ENCODE results near the gene ABR. TPM values are rescaled to one million over a fixed set of nuclear protein-coding genes. Genes with fewer than 3 reads are reported as not detected.
A peak's percentile ranks its signal among the peaks of the same experiment; 100 is the strongest.

Gene ABR
- total RNA-seq, 2 donors from 2014 or later = 243 to 326 TPM

GRCh38 chr17:1006054-1006453, 173.7 kb downstream of the ABR start:
- intact Hi-C loops (cut with DNase I) = loop anchor here (5.0 kb wide), 1 partner anchor 51 kb away; no protein-coding TSS in a partner anchor
- DNase-seq = peak; percentile 71
- H3K4me1 ChIP-seq = no peaks in the 10 kb centered on the region
- H3K27ac ChIP-seq = peak overlapping the region; percentile 30
- no peaks in the 10 kb centered on the region for H3K27me3 ChIP-seq
- peaks cover 20% of the 10 kb centered on the region for H3K36me3 ChIP-seq
- peak overlapping the region in 1 of 2 donors; percentile 67 for H3K9ac ChIP-seq (ENCODE audit: low read depth in 2 of 2, low read length in 2 of 2)
- no peak overlapping the region for H3K4me3 ChIP-seq
- TF ChIP-seq, protein P1, sequence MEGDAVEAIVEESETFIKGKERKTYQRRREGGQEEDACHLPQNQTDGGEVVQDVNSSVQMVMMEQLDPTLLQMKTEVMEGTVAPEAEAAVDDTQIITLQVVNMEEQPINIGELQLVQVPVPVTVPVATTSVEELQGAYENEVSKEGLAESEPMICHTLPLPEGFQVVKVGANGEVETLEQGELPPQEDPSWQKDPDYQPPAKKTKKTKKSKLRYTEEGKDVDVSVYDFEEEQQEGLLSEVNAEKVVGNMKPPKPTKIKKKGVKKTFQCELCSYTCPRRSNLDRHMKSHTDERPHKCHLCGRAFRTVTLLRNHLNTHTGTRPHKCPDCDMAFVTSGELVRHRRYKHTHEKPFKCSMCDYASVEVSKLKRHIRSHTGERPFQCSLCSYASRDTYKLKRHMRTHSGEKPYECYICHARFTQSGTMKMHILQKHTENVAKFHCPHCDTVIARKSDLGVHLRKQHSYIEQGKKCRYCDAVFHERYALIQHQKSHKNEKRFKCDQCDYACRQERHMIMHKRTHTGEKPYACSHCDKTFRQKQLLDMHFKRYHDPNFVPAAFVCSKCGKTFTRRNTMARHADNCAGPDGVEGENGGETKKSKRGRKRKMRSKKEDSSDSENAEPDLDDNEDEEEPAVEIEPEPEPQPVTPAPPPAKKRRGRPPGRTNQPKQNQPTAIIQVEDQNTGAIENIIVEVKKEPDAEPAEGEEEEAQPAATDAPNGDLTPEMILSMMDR (IDR thresholded peaks at IDR 0.05) = no peak
- H3K9me3 ChIP-seq = no peaks in the 10 kb centered on the region

- TF ChIP-seq, protein P1 (IDR thresholded peaks at IDR 0.05) = no peak
- Histone ChIP-seq H3K36me3 (peaks cover 16% of the 10 kb centered on the region), H3K4me1 (no peaks in the 10 kb centered on the region), H3K27ac (peak overlapping the region; percentile 30), H3K4me3 (no peak overlapping the region), H3K27me3 (no peaks in the 10 kb centered on the region), H3K9ac (ENCODE audit: low read depth in 2 of 2, low read length in 2 of 2) (peak overlapping the region in 1 of 2 donors; percentile 61), H3K9me3 (no peaks in the 10 kb centered on the region)
- intact Hi-C loops (cut with DNase I) = loop anchor here (5.0 kb wide), 1 partner anchor 52 kb away; no protein-coding TSS in a partner anchor
- DNase-seq = peak; percentile 63
Measured at GRCh38 chr17:1005361-1005946, 174.3 kb downstream of the ABR start.

- no peak overlapping the region for H3K4me3 ChIP-seq
- H3K27me3 ChIP-seq = no peaks in the 10 kb centered on the region
- intact Hi-C loops (cut with DNase I) = loop anchor here (5.0 kb wide), 1 partner anchor 52 kb away; no protein-coding TSS in a partner anchor
- no peak overlapping the region for H3K27ac ChIP-seq
- H3K9me3 ChIP-seq = no peaks in the 10 kb centered on the region
- peak overlapping the region in 1 of 2 donors; percentile 61 for H3K9ac ChIP-seq (ENCODE audit: low read depth in 2 of 2, low read length in 2 of 2)
- H3K4me1 ChIP-seq = no peaks in the 10 kb centered on the region
- peaks cover 11% of the 10 kb centered on the region for H3K36me3 ChIP-seq
- peak; percentile 22 for DNase-seq
- TF ChIP-seq, protein P1 (IDR thresholded peaks at IDR 0.05) = no peak
Measured at GRCh38 chr17:1004769-1005295, 174.9 kb downstream of the ABR start.

GRCh38 chr17:1003972-1004768, 175.6 kb downstream of the ABR start:
- no peaks in the 10 kb centered on the region for H3K4me1 ChIP-seq
- no peaks in the 10 kb centered on the region for H3K27me3 ChIP-seq
- no peak for DNase-seq
- no peak overlapping the region for H3K4me3 ChIP-seq
- H3K9ac ChIP-seq (ENCODE audit: low read depth in 2 of 2, low read length in 2 of 2) = no peak overlapping the region
- H3K27ac ChIP-seq = no peak overlapping the region
- intact Hi-C loops (cut with DNase I) = no loop called here
- TF ChIP-seq, protein P1 (IDR thresholded peaks at IDR 0.05) = no peak
- no peaks in the 10 kb centered on the region for H3K9me3 ChIP-seq
- H3K36me3 ChIP-seq = peaks cover 7% of the 10 kb centered on the region

DNA sequence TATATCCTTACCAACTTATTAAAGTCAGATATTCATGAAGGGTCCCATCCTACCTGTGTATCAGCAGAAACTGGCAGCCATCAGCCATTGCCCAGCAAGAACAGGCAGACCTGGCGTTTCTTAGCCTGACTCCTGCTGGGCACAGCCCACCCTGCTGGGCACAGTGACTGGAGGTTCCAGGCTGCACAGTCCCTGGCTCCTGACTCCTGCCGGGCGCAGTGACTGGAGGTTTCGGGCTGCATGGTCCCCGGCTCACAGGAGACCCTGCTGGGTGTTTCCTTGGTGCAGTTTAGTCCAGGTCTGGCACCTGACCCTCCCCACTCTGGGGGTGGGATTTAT, 176.2 kb downstream of the ABR start:
- Histone ChIP-seq H3K4me1 (no peaks in the 10 kb centered on the region), H3K9ac (ENCODE audit: low read depth in 2 of 2, low read length in 2 of 2) (no peak overlapping the region), H3K27me3 (no peaks in the 10 kb centered on the region), H3K4me3 (no peak overlapping the region), H3K36me3 (peaks cover 7% of the 10 kb centered on the region), H3K9me3 (no peaks in the 10 kb centered on the region), H3K27ac (no peak overlapping the region)
- no peak for DNase-seq
- intact Hi-C loops (cut with DNase I) = no loop called here
- TF ChIP-seq, protein P1 (IDR thresholded peaks at IDR 0.05) = no peak

Data from colonic mucosa (tissue), 4 donors.